T-helper 9 cell (primary cell): ENCODE data around the gene ZSCAN21.
"Not testable (repeated sequence)": the region's sequence is repeated elsewhere in the genome, so short reads cannot be mapped to it uniquely, and the experiment has no call there.

Source experiments
- DNase-seq: peaks from one replicate; pipeline ENCODE4 v3.0.0-alpha.2; 2020
- total RNA-seq, 2 donors: gene quantifications; one replicate each; lab custom pipeline; 2026; lab: John Stamatoyannopoulos, UW

ZSCAN21 gene
- total RNA-seq: 3.9 to 13.4 reads per million in 2 donors

DNA sequence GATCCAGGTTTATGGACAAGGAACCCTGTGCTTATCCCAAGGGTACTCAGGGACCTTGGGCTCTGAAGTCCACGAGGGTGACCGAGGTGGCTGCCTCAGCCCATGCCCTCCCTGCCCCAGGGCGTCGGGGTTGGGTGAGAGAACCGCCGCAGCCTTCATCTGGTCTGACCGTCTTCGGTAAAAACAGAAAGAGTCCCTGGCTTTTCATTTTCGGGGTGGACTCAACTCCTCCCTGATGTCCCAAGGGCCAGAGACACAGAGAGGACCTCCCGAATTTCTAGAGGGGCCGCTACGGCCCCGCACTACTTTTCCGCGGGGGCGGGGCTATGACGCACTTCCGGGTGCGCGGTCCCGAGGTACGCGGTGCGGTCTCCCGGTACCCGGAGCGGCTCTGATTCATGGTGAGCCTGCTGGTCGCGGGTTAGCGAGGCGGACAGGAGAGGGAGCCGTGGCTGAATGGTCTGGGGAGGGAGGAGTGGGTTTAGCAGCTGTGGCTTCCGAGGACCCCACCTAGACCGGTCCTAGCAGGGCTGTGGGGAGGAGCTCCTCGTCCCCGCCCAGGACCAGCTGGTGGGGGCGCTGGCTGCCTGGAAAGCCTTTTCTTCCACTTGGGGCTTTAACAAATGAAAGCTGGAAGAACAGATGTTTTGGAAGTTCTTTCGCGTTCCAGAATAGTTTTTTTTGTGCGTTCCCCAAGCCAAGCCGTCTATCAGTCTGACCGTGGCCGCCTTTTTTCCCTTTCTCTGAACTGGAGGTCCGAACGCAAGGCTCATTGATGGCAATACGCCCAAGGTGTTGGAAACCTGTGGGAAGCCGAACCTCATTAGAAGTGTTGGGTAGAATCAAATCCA, at the start of gene ZSCAN21:
Gene ZSCAN21, plus strand, starts transcription at position 334 of the 851 bp plus-strand sequence. CDS start 7,233 bp downstream, outside the sequence.
- peak; percentile 73 for DNase-seq

DNA sequence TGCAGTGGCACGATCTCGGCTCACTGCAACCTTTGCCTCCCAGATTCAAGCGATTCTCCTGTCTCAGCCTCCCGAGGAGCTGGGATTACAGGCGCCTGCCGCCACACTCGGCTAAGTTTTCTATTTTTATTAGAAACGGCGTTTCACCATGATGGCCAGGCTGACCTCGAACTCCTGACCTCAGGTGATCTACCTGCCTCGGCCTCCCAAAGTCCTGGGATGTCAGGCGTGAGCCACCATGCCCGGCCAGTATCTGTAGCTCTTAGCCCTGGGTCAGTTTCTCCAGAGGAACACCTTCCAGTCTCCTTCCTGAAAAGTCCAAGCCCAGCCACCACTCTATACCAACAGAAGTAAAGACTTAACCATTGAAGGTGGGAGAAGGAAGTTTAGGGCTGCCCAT, 49.3 kb upstream of the ZSCAN21 start:
- no peak for DNase-seq

DNA sequence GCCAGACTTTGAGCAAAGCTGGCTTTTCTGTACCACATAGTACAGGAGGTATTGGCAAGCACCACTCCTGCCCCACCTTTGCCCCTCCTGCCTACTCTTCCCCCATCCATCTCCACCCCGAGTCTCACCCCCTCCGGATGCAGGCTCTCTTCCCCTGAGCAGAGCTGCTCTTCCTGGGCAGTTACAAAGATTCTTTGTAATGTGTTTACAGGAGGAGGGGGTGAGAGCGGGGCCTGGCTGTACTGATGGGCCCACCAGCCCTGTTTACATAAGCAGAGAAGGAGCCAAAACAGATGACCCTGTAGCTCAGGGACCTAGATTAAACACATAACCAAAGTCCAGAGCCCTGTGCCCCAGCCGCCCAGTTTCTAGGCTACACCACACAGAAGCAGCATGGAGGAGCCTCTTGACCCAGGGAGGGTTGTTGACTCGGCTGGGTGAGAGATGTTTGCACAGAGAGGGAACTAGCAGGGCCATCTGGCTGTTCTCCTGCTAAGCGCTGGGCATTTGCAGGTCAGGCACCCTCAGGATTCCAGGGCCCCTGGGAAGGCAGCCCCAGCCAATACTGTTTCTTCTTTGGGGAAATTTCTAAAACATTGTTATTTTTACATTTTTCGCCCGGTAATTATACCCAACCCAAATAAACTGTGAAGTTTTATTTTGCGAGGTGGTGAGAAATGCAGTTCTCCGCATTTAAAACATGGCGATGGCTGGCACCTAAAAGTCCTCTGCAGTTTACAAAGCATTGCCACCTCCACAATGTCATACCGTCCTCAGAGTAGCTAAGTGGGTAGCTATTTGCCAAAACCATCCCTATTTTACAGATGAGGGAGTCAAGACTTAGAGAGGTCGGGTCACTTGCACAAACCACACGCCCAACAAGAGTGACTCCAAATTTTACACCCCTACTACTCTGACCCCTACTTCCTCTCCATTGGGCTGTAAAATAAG, 45.6 kb upstream of the ZSCAN21 start:
- no peak for DNase-seq

DNA sequence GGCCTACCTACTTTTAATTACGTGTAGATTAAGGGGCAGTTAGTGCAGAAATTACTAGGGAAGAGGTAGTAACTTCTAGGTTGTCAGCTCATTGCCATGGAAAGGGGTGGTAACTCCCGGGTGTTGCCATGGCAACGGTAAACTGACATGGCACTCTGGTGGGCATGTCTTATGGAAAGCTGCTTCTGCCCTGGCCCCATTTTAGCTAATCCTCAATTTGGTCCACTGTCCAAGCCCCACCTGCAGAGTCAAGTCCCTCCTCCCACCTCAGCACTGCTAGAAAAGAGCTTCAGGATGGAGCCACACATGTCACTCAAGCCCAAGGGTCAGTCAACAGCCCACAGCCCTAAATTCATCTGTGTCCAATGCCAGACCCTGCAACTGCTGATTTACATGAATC, 41.7 kb upstream of the ZSCAN21 start:
- DNase-seq: no peak

DNA sequence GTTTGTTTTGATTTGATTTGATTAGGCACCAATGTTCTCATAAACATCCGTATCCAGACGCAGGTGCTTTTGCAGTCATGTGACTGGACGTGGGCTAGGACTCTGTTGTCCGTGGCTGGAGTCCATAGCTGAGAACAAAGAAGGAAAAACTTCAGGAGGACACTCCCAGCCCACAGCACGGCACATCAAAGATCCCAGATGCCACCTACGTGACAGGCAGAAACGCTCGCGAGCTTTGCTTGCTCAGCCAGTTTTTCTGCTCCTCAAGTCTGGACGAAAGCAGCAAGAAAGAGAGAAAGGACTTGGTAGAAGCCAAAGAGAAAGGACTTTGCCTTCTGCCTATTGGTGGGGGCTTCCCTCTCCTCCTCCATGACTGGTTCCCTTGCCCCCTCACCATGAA, 41.0 kb upstream of the ZSCAN21 start:
- no peak for DNase-seq

DNA sequence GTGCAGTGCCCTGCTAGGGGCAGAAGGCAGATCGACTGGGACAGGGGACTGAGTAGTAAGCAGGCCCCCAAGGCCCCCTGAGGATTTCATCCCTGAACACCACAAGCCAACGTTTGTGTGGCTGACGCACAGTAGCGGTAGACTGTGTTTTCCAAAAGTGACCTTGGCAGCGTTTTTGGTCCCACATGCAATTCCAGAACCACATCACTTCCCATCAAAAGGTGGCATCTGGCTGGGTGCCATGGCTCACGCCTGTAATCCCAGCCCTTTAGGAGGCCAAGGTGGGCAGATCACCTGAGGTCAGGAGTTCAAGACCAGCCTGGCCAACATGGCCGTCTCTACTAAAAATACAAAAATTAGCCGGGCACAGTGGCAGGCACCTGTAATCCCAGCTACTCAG, 39.6 kb upstream of the ZSCAN21 start:
- not testable (repeated sequence) for DNase-seq

DNA sequence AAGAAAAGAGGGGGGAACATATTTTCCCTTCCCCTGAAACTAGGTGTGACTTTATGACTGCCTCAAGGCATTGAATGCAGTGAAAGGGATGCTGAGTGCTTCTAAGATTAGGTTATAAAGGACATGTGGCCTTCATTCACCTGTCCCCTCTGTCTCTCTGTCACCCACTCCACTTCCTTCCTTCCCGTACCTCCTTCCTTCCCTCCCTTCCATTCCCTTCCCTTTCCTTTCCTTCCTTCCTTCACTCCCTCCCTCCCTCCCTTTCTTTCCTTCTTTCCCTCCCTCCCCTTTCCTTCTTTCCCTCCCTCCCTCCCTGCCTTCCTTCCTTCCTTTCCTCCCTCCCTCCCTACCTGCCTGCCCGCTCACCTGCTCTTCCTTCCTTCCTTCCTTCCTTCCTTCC, 38.7 kb upstream of the ZSCAN21 start:
- no peak for DNase-seq

DNA sequence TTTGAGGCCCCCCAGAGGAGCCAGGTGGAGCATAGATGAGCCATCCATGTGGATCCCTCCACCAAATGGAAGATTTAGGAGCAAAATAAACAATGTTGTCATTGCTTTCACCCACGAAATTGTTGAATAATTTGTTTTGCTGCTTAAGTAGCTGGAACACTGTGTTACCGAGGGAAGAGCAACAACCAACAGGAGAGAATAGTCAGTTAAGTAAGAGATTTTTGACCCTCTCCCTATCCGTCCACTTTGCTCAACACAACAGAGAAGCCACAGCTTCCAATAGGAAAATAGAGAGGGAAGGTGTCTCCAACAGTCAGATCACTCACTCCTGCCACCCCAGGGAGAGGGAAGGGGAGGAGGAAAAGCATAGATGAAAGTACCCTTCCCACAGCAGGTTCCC, 38.1 kb upstream of the ZSCAN21 start:
- DNase-seq: no peak

DNA sequence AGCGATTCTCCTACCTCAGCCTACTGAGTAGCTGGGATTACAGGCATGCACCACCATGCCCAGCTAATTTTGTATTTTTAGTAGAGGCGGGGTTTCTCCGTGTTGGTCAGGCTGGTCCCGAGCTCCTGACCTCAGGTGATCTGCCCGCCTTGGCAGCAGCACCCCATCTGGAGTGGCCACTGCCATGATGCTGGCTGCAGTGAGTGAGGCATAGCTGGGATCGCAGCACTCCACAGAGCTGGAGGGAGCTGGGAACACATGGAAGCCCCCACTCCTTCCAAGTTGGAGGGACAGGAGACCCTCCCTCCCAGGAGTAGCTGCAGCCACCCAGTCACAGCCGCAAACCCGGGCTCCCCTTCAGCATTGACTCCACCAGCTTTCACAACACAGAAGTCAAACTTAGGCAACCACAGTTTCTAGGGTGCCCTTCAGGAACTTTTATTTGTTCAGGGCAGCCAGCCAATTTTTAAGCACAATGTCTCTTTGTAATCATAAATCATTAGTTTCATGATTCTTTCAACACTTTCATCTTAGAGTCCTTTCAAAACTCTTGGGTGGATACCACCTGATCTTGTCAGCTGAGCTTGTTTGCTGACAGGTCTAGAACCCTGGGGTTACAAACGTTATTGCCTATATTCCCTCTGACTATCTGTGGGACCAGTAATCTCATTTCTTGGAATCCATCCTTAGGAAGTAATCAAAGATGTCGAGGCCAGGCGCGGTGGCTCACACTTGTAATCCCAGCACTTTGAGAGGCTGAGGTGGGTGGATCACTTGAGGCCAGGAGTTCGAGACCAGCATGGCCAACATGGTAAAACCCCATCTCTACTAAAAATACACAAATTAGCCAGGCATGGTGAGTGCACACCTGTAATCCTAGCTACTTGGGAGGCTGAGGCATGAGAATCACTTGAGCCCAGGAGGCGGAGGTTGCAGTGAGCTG, 36.9 kb upstream of the ZSCAN21 start:
- not testable (repeated sequence) for DNase-seq

DNA sequence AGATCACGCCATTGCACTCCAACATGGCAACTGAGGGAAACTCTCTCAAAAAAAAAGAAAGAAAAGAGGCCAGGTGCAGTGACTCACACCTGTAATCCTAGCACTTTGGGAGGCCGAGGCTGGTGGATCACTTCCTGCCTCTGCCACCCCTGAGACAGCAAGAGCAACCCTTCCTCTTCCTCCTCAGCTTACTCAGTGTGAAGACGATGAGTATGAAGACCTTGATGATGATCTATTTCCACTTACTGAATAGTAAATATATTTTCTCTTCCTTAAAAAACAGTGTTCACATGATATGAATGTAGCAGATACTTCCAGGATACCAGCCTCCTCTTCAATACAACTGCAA, 36.3 kb upstream of the ZSCAN21 start:
- DNase-seq: no peak

DNA sequence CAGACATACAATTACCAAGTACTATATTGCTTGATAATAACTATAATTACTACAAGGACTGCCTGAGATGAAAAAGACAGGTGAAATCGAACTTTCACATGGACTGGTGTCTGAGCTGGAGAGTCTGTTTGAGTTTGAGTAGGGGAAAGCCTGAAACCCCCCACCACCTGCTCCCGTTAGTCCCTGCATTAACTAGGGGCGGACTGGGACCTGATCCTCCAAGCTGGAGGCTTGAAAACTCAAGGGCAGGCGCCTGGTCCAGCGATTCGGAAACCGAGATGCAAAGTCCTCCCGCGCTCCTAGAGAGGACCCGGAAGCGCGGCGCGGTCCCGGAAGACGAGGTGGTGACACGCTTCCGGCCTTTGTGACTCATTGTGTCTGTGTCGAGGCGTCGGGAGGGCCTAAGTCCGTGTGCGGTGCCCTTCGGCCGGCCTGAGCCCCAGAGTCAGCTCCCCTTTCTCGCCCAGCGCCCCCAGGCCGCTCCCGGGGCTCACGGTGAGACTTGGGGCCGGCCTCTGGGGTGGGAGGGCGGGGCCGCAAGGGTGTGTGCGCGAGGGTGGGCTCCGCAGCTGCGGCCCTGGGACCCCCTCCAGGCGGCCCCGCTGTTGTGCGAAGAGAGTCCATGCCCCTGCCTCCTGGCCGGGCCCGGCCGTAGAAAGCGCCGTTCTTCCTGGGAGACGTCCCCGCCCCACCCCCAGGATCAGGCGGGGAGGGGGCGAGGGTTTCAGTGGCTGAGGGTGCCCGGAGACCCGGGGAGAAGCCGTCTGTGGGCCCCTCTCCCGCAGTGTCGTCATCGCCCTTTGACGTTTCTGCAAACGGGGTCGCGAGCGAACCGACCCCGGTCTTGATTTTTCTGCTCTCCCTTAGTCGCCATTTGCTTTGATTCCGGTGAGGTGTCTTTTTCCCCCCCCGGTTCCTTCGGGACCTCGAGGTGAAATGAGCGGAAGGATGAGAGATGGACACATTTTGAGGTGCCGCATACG, 34.1 kb upstream of the ZSCAN21 start, which contains the start of gene ZKSCAN1:
Gene ZKSCAN1, plus strand, starts transcription at position 365 of the 983 bp plus-strand sequence. CDS start 7,911 bp downstream, outside the sequence.
- DNase-seq: peak; percentile 75

DNA sequence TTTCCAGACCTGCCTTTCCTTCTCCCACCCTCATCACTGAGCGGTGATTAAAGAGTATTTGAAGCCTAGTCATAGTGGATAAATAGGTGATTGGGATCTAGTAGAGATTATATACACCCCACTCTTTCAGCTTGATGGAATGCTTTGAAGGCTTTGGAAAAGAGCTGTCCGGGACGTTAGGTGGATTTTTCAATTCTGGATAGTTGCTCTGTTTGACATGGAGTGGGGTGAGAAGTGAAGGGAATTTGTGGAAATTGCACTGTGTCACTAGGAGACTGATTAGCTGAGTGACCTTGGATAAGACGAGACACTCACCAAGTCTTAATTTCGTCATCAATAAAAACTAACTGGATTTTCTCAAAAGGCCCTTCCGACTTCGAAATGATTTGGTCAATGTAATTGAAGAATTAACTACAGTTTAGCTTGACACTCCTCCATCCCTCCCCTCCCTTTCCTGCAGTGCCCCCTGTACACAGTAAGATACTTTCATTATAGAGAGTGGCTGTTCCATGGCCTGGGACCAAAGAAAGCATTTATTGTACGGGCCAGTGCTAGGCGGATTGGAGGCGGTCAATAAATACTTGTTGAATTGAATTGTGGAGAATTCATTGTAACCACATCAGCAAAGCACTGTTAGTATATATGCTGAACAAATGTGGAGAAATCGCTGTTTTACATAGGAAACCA, 33.2 kb upstream of the ZSCAN21 start:
- DNase-seq: no peak

DNA sequence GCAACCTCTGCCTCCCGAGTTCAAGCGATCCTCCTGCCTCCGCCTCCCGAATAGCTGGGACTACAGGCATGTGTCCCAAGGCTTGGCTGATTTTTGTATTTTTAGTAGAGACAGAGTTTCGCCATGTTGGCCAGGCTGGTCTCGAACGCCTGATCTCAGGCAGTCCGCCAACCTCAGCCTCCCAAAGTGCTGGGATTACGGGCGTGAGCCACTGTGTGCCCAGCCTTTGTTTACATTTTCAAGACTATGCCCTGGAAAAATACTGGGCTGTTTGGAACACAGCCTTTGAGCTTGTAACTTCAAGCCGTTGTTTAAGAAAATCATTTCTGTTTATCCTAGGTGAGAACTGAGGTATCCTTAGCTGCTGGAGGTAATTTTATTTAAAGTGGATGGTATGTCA, 32.3 kb upstream of the ZSCAN21 start:
- DNase-seq: no peak

DNA sequence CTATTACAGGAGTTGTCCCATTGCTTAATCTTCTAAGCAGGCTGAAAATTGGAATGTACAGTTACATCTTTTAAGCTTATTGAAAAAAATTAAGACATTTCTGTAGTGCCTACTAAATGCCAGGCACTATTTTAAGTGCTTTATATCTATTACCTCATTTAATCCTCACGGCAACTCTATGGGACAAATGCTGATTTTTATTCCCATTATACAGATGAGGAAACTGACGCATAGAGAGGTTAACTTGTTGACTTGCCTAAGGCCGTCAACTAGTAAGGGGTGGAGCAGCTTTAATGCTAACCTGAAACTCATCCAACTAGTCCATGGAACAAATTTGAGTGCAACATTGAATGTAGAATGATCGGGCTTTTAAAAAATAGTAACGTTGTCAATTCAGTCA, 31.7 kb upstream of the ZSCAN21 start:
- no peak for DNase-seq

DNA sequence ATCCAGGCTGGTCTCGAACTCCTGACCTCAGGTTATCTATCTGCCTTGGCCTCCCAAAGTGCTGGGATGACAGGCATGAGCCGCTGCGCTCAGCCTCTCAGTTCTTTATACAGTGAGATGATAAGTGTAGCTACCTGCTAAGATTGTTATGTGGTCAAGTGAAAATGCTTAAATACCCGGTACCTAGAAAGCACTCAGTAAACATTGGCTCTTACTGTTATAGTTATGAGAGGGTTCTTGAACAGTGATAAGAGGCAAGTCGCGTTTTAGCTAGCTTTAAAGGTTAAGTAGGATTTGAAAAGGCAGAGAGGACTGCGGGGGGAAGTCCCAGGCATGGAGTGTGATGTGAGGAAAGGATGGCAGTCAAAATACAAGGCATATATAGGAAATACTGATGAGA, 29.7 kb upstream of the ZSCAN21 start:
- DNase-seq: no peak

DNA sequence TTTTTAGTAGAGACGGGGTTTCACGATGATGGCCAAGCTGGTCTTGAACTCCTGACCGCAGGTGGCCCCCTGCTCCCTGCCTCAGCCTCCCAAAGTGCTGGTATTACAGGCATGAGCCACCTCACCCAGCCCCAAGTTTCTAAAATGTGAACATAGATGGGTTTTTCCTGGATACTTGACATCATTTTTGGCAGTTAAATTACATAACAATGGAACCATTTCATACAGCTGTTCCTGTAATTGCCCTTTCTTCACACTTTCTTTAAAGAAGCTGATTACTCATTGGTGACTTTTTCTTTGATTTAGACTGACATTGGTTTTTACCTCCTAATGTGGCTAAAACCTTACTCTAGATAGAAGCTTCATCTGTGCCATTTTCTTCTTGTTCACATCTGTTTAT, 28.3 kb upstream of the ZSCAN21 start:
- no peak for DNase-seq

DNA sequence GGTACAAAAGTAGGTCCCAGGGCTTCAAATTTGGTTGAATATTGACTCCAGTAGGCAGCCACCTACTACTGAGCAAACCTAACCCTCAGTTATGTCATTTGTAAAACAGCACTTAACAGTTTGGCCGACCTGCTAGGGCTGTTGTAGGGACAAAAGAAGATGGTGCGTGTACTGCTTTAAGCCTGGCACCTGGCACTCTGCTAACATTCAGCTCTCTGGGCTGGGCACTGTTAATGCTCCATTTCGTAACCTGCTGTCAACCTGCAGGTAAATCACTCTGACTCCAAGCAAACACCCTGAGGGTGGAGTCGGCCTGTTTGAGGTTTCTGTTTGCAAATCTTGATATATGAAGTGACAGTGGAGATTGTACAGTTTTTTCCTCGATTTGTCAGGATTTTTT, 27.0 kb upstream of the ZSCAN21 start:
- DNase-seq: no peak

DNA sequence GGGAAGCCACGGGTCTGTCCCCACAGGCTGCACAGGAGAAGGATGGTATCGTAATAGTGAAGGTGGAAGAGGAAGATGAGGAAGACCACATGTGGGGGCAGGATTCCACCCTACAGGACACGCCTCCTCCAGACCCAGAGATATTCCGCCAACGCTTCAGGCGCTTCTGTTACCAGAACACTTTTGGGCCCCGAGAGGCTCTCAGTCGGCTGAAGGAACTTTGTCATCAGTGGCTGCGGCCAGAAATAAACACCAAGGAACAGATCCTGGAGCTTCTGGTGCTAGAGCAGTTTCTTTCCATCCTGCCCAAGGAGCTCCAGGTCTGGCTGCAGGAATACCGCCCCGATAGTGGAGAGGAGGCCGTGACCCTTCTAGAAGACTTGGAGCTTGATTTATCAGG, 26.0 kb upstream of the ZSCAN21 start:
- DNase-seq: no peak

DNA sequence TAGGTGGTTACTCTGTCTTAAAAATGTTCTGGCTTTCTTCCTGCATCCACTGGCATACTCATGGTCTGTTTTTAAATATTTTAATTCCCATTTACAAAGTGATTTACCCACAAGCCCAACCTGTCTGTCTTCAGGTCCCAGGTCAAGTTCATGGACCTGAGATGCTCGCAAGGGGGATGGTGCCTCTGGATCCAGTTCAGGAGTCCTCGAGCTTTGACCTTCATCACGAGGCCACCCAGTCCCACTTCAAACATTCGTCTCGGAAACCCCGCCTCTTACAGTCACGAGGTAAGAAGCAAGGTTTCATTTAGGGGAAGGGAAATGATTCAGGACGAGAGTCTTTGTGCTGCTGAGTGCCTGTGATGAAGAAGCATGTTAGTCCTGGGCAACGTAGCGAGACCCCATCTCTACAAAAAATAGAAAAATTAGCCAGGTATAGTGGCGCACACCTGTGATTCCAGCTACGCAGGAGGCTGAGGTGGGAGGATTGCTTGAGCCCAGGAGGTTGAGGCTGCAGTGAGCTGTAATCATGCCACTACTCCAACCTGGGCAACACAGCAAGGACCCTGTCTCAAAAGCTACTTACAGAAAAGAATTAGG, 25.5 kb upstream of the ZSCAN21 start:
- DNase-seq: no peak

DNA sequence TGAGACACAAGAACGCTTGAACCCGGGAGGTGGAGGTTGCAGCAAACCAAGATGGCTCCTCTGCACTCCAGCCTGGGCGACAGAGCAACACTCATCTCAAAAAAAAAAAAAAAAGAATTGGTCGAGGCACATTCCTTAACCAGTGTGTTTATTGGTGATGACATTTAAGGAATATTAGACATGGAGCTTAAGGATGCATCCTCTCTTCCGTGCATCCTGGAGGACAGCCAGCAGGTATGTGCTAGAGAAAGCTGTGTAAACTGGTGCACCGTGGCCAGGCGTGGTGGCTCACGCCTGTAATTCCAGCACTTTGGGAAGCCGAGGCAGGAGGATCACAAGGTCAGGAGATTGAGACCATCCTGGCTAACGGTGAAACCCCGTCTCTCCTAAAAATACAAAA, 22.4 kb upstream of the ZSCAN21 start:
- DNase-seq: no peak
